Measurements from ENCODE around the gene SFXN5.

- no peak for TF ChIP-seq CTCF (conservative IDR thresholded peaks at IDR 0.05 in 1 of 2, IDR thresholded peaks at IDR 0.05 in 1 of 2; ENCODE audit: extremely low read depth in 1 of 2, insufficient read depth in 1 of 2, low read depth in 1 of 2, low read length in 2 of 2)
- TF ChIP-seq EZH2 (IDR thresholded peaks at IDR 0.05; ENCODE audit: borderline replicate concordance, low read length), result no peak
Measured at GRCh38 chr2:72953976-72954375, 117.5 kb downstream of the SFXN5 start.
